WTC11 (cell line): ENCODE results near the gene UROC1. TPM values are rescaled to one million over a fixed set of nuclear protein-coding genes. Genes with fewer than 3 reads are reported as not detected.

Experiments used
- ATAC-seq: fragments of 200-7000 bp; cut with Tn5 transposase; 2 replicates; pipeline ENCODE4 v1.10.0; 2021; ENCODE audit warnings: mild to moderate bottlenecking, moderate library complexity
- CTCF ChIA-PET: fragments of 300-600 bp; sonication (Branson Sonifier 250); formaldehyde crosslinking; loops from one replicate; lab custom pipeline; 2021; ENCODE audit warnings: antibody characterized with exemption; lab: Charles Lee
- POLR2A ChIA-PET: fragments of 350-600 bp; sonication (Branson Sonifier 250); formaldehyde crosslinking; loops from one replicate; lab custom pipeline; 2021; ENCODE audit warnings: antibody characterized with exemption; lab: Charles Lee
- DNase-seq: peaks from one replicate; pipeline ENCODE4 v3.0.0; 2021; ENCODE audit warnings: low spot score
- H3K27ac Mint-ChIP-seq: 2 replicates; pipeline ENCODE4 v1.8.0; 2021; ENCODE audit warnings: mixed read lengths
- H3K27me3 Mint-ChIP-seq: 2 replicates; pipeline ENCODE4 v1.8.0; 2021; ENCODE audit warnings: low read depth, mild to moderate bottlenecking, moderate library complexity, mixed read lengths
- H3K36me3 Mint-ChIP-seq: 2 replicates; pipeline ENCODE4 v1.8.0; 2021; ENCODE audit warnings: mixed read lengths
- H3K4me1 Mint-ChIP-seq: 2 replicates; pipeline ENCODE4 v1.8.0; 2022; ENCODE audit warnings: mixed read lengths
- H3K4me3 Mint-ChIP-seq: 2 replicates; pipeline ENCODE4 v1.8.0; 2021; ENCODE audit warnings: mild to moderate bottlenecking, moderate library complexity, mixed read lengths
- H3K9me3 Mint-ChIP-seq: 2 replicates; pipeline ENCODE4 v1.8.0; 2021; ENCODE audit warnings: mixed read lengths
- EMX1 ChIP-seq: fragments of 250-450 bp; sonication (Bioruptor Pico); IDR thresholded peaks from 2 replicates; pipeline ENCODE4 v1.8.0; 2021; ENCODE audit warnings: mild to moderate bottlenecking
- GABPB1 ChIP-seq: sonication (generic); formaldehyde crosslinking; IDR thresholded peaks from 2 replicates; pipeline ENCODE4 v1.8.1; 2023; ENCODE audit warnings: mild to moderate bottlenecking, missing genetic modification reagents
- JAZF1 ChIP-seq: fragments of 250-450 bp; sonication (Bioruptor Pico); IDR thresholded peaks from 2 replicates; pipeline ENCODE4 v1.9.0; 2021; ENCODE audit warnings: moderate library complexity, mild to moderate bottlenecking, inconsistent platforms
- MXD4 ChIP-seq: fragments of 250-450 bp; sonication (Bioruptor Pico); IDR thresholded peaks from 2 replicates; pipeline ENCODE4 v1.8.0; 2021; ENCODE audit warnings: mild to moderate bottlenecking, moderate library complexity, borderline replicate concordance
- NFYB ChIP-seq: sonication (generic); formaldehyde crosslinking; conservative IDR thresholded peaks from 2 replicates; pipeline ENCODE4 v1.8.0; 2022; ENCODE audit warnings: low read depth, missing genetic modification reagents
- NR1H2 ChIP-seq: sonication (generic); formaldehyde crosslinking; IDR thresholded peaks from 2 replicates; pipeline ENCODE4 v1.9.0; 2021; ENCODE audit warnings: mild to moderate bottlenecking, moderate library complexity, missing genetic modification reagents
- OVOL2 ChIP-seq: fragments of 250-450 bp; sonication (Bioruptor Pico); IDR thresholded peaks from 2 replicates; pipeline ENCODE4 v1.9.0; 2021; ENCODE audit warnings: mild to moderate bottlenecking, borderline replicate concordance
- PREB ChIP-seq: sonication (generic); formaldehyde crosslinking; IDR thresholded peaks from 2 replicates; pipeline ENCODE4 v1.8.1; 2022; ENCODE audit warnings: mild to moderate bottlenecking, missing genetic modification reagents, moderate library complexity, borderline replicate concordance
- RELA ChIP-seq: sonication (generic); formaldehyde crosslinking; IDR thresholded peaks from 2 replicates; pipeline ENCODE4 v1.8.1; 2022; ENCODE audit warnings: missing genetic modification reagents, mild to moderate bottlenecking, borderline replicate concordance
- TEAD4 ChIP-seq: sonication (generic); formaldehyde crosslinking; IDR thresholded peaks from 2 replicates; pipeline ENCODE4 v1.8.0; 2022; ENCODE audit warnings: mild to moderate bottlenecking, missing genetic modification reagents
- ZNF219 ChIP-seq: sonication (generic); formaldehyde crosslinking; IDR thresholded peaks from 2 replicates; pipeline ENCODE4 v1.8.0; 2023; ENCODE audit warnings: missing genetic modification reagents, mild to moderate bottlenecking, borderline replicate concordance
- ZNF317 ChIP-seq: sonication (generic); formaldehyde crosslinking; IDR thresholded peaks from 2 replicates; pipeline ENCODE4 v1.8.1; 2023; ENCODE audit warnings: low read depth, mild to moderate bottlenecking, moderate library complexity, missing genetic modification reagents, borderline replicate concordance
- ZNF671 ChIP-seq: fragments of 250-450 bp; sonication (Bioruptor Pico); IDR thresholded peaks from 2 replicates; pipeline ENCODE4 v1.8.0; 2021; ENCODE audit warnings: mild to moderate bottlenecking
- total RNA-seq: library from RNA; stranded (reverse); gene quantifications from 3 replicates; pipeline ENCODE4 v1.2.3, GENCODE V29; 2021
- TF ChIP-seq, protein P1 (sequence below): fragments of 250-450 bp; sonication (Bioruptor Pico); IDR thresholded peaks from 2 replicates; pipeline ENCODE4 v1.8.0; 2021; ENCODE audit warnings: mild to moderate bottlenecking
- TF ChIP-seq, protein P2 (sequence below): sonication (generic); formaldehyde crosslinking; IDR thresholded peaks from 2 replicates; pipeline ENCODE4 v1.8.1; 2022; ENCODE audit warnings: low read depth, missing genetic modification reagents, borderline replicate concordance
- TF ChIP-seq, protein P3 (sequence below): sonication (generic); formaldehyde crosslinking; IDR thresholded peaks from 2 replicates; pipeline ENCODE4 v1.8.1; 2022; ENCODE audit warnings: mild to moderate bottlenecking, moderate library complexity, missing genetic modification reagents
- TF ChIP-seq, protein P4 (sequence below): sonication (generic); formaldehyde crosslinking; conservative IDR thresholded peaks from 2 replicates; pipeline ENCODE4 v1.8.1; 2023; ENCODE audit warnings: mild to moderate bottlenecking, low read depth, missing genetic modification reagents, moderate library complexity
- TF ChIP-seq, protein P5 (sequence below): fragments of 250-450 bp; sonication (Bioruptor Pico); IDR thresholded peaks from 2 replicates; pipeline ENCODE4 v1.9.0; 2021; ENCODE audit warnings: mild to moderate bottlenecking

Gene UROC1
- total RNA-seq, 1 experiment from 2014 or later, result not detected

GRCh38 chr3:126544596-126545281 is 27.2 kb upstream of the UROC1 start:
- ChIA-PET POLR2A (no interaction called here), CTCF (no interaction called here)
- Mint-ChIP-seq H3K36me3 (no peaks in the 10 kb centered on the region), H3K4me1 (peaks cover 29% of the 10 kb centered on the region), H3K27ac (no peak overlapping the region), H3K27me3 (no peaks in the 10 kb centered on the region; the same call in 1 of the 2 replicates), H3K9me3 (no peaks in the 10 kb centered on the region), H3K4me3 (no peak overlapping the region)
- ATAC-seq (no peak), DNase-seq (peak; percentile 6)
- TF ChIP-seq, protein P1, sequence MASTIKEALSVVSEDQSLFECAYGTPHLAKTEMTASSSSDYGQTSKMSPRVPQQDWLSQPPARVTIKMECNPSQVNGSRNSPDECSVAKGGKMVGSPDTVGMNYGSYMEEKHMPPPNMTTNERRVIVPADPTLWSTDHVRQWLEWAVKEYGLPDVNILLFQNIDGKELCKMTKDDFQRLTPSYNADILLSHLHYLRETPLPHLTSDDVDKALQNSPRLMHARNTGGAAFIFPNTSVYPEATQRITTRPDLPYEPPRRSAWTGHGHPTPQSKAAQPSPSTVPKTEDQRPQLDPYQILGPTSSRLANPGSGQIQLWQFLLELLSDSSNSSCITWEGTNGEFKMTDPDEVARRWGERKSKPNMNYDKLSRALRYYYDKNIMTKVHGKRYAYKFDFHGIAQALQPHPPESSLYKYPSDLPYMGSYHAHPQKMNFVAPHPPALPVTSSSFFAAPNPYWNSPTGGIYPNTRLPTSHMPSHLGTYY (CRISPR knock-in tag), result no peak
- TF ChIP-seq ZNF219 (CRISPR knock-in tag), result no peak

- Mint-ChIP-seq H3K4me3 (no peak overlapping the region), H3K36me3 (no peaks in the 10 kb centered on the region), H3K4me1 (peaks cover 17% of the 10 kb centered on the region), H3K27me3 (no peaks in the 10 kb centered on the region; the same call in 1 of the 2 replicates), H3K27ac (peak overlapping the region; percentile 6; the same call in 1 of the 2 replicates), H3K9me3 (no peaks in the 10 kb centered on the region)
- CTCF ChIA-PET, result no interaction called here
- ATAC-seq, result no peak
- TF ChIP-seq, protein P2, sequence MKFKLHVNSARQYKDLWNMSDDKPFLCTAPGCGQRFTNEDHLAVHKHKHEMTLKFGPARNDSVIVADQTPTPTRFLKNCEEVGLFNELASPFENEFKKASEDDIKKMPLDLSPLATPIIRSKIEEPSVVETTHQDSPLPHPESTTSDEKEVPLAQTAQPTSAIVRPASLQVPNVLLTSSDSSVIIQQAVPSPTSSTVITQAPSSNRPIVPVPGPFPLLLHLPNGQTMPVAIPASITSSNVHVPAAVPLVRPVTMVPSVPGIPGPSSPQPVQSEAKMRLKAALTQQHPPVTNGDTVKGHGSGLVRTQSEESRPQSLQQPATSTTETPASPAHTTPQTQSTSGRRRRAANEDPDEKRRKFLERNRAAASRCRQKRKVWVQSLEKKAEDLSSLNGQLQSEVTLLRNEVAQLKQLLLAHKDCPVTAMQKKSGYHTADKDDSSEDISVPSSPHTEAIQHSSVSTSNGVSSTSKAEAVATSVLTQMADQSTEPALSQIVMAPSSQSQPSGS (CRISPR knock-in tag), result no peak
- TF ChIP-seq TEAD4 (CRISPR knock-in tag), result no peak
- DNase-seq, result peak; percentile 4
- POLR2A ChIA-PET, result no interaction called here
Observed at GRCh38 chr3:126543457-126544061, 26.0 kb upstream of the UROC1 start.

DNA sequence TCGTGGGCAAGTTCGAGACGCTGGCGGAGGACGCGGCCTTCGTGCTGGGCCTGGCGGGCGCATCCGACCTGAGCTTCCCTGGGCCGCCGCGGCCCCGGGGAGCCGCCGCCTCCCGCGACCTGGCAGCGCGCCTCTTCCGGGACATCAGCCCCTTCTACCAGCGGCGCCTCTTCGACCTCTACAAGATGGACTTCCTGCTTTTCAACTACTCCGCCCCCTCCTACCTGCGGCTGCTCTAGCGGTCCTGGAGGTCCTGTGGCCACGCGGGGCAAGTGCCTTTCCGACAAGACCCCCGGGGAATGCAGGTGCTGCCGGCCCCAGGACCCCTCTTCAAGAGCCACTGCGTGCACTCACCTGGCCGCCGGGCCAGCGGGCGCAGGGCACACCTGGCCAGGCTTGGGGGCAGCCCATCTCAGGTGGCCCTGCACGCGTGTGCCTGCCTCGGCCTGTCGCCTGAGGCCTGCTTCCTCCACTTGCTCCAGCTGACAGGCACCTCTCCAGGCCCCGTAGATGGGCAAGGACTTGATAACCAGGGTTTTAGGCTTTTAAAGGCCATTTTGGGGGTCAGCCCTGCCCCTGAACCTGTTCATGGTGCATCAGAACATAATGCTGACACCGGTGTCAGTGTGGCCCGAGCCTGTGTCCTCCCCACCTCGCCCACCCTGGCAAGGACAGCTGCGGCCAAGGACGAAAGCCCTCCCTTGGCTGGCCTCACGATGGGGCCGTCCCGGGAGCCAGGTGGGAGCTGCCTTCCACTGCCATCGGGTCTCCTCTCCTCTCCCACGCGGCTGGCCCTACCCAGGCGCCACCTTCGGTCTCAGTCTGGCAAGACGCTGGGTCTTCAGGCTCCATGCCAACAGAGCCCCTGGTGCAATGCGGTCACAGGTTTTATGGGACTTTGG is 25.0 kb upstream of the UROC1 start:
- DNase-seq, result peak; percentile 16
- POLR2A ChIA-PET, result no interaction called here
- Mint-ChIP-seq H3K4me1 (peaks cover 8% of the 10 kb centered on the region), H3K27ac (no peak overlapping the region), H3K36me3 (no peaks in the 10 kb centered on the region), H3K4me3 (no peak overlapping the region), H3K9me3 (no peaks in the 10 kb centered on the region), H3K27me3 (no peaks in the 10 kb centered on the region; the same call in 1 of the 2 replicates)
- peak; percentile 18; the same call in 1 of the 2 replicates for ATAC-seq
- CTCF ChIA-PET, result no interaction called here
- TF ChIP-seq ZNF671 (CRISPR knock-in tag) (no peak), NR1H2 (CRISPR knock-in tag) (no peak), GABPB1 (CRISPR knock-in tag) (no peak), ZNF219 (CRISPR knock-in tag) (no peak), PREB (CRISPR knock-in tag) (no peak), EMX1 (no peak), ZNF317 (CRISPR knock-in tag) (no peak), RELA (CRISPR knock-in tag) (no peak), MXD4 (CRISPR knock-in tag) (no peak), NFYB (CRISPR knock-in tag) (no peak), OVOL2 (CRISPR knock-in tag) (no peak), JAZF1 (CRISPR knock-in tag) (no peak)
- TF ChIP-seq, protein P3, sequence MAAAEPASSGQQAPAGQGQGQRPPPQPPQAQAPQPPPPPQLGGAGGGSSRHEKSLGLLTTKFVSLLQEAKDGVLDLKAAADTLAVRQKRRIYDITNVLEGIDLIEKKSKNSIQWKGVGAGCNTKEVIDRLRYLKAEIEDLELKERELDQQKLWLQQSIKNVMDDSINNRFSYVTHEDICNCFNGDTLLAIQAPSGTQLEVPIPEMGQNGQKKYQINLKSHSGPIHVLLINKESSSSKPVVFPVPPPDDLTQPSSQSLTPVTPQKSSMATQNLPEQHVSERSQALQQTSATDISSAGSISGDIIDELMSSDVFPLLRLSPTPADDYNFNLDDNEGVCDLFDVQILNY (CRISPR knock-in tag), result no peak
- TF ChIP-seq, protein P4, sequence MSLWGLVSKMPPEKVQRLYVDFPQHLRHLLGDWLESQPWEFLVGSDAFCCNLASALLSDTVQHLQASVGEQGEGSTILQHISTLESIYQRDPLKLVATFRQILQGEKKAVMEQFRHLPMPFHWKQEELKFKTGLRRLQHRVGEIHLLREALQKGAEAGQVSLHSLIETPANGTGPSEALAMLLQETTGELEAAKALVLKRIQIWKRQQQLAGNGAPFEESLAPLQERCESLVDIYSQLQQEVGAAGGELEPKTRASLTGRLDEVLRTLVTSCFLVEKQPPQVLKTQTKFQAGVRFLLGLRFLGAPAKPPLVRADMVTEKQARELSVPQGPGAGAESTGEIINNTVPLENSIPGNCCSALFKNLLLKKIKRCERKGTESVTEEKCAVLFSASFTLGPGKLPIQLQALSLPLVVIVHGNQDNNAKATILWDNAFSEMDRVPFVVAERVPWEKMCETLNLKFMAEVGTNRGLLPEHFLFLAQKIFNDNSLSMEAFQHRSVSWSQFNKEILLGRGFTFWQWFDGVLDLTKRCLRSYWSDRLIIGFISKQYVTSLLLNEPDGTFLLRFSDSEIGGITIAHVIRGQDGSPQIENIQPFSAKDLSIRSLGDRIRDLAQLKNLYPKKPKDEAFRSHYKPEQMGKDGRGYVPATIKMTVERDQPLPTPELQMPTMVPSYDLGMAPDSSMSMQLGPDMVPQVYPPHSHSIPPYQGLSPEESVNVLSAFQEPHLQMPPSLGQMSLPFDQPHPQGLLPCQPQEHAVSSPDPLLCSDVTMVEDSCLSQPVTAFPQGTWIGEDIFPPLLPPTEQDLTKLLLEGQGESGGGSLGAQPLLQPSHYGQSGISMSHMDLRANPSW (CRISPR knock-in tag), result no peak
- TF ChIP-seq, protein P5, sequence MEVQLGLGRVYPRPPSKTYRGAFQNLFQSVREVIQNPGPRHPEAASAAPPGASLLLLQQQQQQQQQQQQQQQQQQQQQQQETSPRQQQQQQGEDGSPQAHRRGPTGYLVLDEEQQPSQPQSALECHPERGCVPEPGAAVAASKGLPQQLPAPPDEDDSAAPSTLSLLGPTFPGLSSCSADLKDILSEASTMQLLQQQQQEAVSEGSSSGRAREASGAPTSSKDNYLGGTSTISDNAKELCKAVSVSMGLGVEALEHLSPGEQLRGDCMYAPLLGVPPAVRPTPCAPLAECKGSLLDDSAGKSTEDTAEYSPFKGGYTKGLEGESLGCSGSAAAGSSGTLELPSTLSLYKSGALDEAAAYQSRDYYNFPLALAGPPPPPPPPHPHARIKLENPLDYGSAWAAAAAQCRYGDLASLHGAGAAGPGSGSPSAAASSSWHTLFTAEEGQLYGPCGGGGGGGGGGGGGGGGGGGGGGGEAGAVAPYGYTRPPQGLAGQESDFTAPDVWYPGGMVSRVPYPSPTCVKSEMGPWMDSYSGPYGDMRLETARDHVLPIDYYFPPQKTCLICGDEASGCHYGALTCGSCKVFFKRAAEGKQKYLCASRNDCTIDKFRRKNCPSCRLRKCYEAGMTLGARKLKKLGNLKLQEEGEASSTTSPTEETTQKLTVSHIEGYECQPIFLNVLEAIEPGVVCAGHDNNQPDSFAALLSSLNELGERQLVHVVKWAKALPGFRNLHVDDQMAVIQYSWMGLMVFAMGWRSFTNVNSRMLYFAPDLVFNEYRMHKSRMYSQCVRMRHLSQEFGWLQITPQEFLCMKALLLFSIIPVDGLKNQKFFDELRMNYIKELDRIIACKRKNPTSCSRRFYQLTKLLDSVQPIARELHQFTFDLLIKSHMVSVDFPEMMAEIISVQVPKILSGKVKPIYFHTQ (CRISPR knock-in tag), result no peak
